ENCODE data around the gene PAX9.

GRCh38 chr14:36690311-36691040, 28.8 kb downstream of the PAX9 start:
- TF ChIP-seq CTCF (IDR thresholded peaks at IDR 0.05 in 8 of 11, conservative IDR thresholded peaks at IDR 0.05 in 3 of 11), result no peak
- TF ChIP-seq POLR2A (IDR thresholded peaks at IDR 0.05), result no peak

Measured in spleen (tissue), 7 donors.